ENCODE results near the gene HOXC10.
A peak's percentile ranks its signal among the peaks of the same experiment; 100 is the strongest.

The HOXC10 gene

DNA sequence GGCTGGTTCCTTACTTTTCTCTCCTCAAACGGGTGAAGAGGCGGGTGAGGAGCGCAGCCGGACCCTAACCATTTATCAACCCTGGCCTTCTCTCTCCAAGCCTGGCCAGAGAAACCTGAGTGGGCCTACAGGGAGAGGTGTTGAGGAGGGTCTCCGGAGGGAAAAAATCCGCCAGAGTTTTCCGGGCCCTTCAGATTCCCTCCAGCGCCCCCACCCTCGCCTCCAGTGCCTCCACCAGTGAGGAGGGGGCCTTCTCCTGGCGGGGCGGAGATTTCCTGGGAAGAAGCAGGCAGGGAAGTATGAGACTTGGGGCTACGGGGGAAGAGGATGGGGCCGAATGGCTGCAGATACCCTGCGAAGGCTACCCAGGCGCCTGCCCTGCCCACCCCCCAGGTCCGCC, 46.5 kb downstream of the HOXC10 start:
- FAIRE-seq (no peak), DNase-seq (ENCODE audit: insufficient read length, low spot score) (no peak)
- TF ChIP-seq PAX5 (IDR thresholded peaks at IDR 0.05; ENCODE audit: insufficient read depth, low read length, severe bottlenecking): no peak
- no peak for TF ChIP-seq POLR2AphosphoS5 (IDR thresholded peaks at IDR 0.05; ENCODE audit: low read depth, low read length)
- TF ChIP-seq POLR2A (IDR thresholded peaks at IDR 0.05; ENCODE audit: low read depth, low read length): no peak
- no peak for TF ChIP-seq SPI1 (IDR thresholded peaks at IDR 0.05; ENCODE audit: low read depth, low read length)
- TF ChIP-seq TAF1 (IDR thresholded peaks at IDR 0.05; ENCODE audit: low read depth, low read length): no peak
- no peak for TF ChIP-seq POU2F2 (IDR thresholded peaks at IDR 0.05; ENCODE audit: low read depth, low read length)

DNA sequence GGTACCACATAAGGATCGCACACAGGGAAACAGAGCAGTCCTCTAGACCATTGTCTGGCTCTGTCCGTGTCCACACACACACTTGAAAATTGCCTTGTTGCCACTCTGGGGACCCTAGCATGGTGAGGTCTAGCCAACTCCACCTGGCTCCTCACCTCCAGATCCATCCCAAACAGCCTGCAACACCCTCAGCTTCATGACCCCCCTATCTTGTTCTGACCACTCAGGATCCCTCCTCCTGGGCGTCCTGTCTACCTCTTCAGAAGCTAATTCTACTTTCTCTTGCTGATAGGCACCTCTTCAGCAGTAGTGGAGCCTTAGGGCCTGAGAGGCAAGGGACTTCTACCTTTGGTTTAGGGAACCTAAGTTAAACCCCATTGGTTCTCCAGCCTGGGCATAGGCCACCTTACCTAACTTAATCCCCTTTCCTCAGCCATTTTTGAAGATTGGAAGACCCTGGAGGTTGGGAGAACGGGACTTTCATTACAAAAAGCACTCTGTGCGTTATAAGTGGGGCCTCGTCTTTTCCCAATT, 47.2 kb downstream of the HOXC10 start:
- FAIRE-seq (no peak), DNase-seq (ENCODE audit: insufficient read length, low spot score) (no peak)
- TF ChIP-seq PAX5 (IDR thresholded peaks at IDR 0.05; ENCODE audit: insufficient read depth, low read length, severe bottlenecking) (no peak), POLR2AphosphoS5 (IDR thresholded peaks at IDR 0.05; ENCODE audit: low read depth, low read length) (no peak), POLR2A (IDR thresholded peaks at IDR 0.05; ENCODE audit: low read depth, low read length) (no peak), SPI1 (IDR thresholded peaks at IDR 0.05; ENCODE audit: low read depth, low read length) (no peak), TAF1 (IDR thresholded peaks at IDR 0.05; ENCODE audit: low read depth, low read length) (no peak), POU2F2 (IDR thresholded peaks at IDR 0.05; ENCODE audit: low read depth, low read length) (no peak)

DNA sequence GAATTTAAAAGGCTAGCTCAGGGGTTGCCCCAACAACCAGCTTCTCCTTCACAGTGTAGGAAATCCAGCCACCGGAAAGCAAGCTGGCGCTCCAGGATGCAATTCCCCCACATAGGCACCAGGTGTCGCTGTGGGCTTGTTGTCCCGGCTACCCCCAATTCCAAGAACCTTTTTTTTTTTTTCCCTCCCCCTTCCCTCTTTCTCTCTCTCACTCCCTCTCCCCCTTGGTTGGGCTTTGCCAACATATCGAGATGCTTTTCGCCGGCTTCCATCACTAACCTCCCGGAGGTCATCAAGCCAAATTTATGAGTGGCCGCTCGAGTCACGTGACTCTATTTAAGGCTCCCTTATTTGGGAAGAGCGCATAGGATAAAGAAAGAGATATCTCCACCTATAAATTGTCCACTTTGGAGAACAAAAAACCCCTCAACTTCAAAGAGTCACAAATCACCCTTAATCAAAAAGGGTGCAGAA, 47.7 kb downstream of the HOXC10 start, which contains the start of gene HOXC5:
TSS of gene HOXC5 (plus strand) at position 424 of the 474 bp plus-strand sequence. CDS start 73 bp downstream, outside the sequence.
- peak; percentile 67 for DNase-seq (ENCODE audit: insufficient read length, low spot score)
- no peak for TF ChIP-seq PAX5 (IDR thresholded peaks at IDR 0.05; ENCODE audit: insufficient read depth, low read length, severe bottlenecking)
- no peak for TF ChIP-seq POLR2AphosphoS5 (IDR thresholded peaks at IDR 0.05; ENCODE audit: low read depth, low read length)
- TF ChIP-seq POLR2A (IDR thresholded peaks at IDR 0.05; ENCODE audit: low read depth, low read length): no peak
- no peak for TF ChIP-seq SPI1 (IDR thresholded peaks at IDR 0.05; ENCODE audit: low read depth, low read length)
- no peak for FAIRE-seq

DNA sequence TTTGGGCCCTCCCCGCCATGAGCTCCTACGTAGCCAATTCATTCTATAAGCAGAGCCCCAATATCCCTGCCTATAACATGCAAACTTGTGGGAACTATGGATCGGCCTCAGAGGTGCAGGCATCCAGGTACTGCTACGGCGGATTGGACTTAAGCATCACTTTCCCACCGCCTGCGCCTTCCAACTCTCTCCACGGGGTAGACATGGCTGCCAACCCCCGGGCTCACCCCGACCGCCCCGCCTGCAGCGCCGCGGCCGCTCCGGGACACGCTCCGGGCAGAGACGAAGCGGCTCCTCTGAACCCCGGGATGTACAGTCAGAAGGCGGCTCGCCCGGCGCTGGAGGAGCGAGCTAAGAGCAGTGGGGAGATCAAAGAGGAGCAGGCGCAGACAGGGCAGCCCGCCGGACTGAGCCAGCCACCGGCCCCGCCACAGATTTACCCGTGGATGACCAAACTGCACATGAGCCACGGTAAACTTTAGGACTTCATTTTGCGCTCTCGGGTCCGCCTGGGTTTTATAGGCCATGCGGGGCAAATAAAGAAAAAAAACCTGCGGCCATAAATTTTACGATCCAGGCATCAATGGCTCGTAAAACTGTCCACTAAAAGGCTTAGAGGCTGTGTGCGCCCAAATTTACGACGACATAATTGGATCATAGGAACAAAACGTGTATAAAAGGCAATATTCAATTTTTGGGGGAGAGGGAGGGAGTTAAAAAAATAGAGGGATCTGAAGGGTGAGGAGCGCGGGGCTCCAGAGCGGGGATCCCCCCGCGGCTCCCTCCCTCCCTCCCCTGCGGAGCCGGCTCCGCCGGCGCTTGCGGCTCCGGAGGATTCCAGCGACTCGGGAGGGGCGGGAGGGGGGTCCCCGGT, 48.4 kb downstream of the HOXC10 start:
- no peak for TF ChIP-seq POU2F2 (IDR thresholded peaks at IDR 0.05; ENCODE audit: low read depth, low read length)
- no peak for TF ChIP-seq POLR2A (IDR thresholded peaks at IDR 0.05; ENCODE audit: low read depth, low read length)
- TF ChIP-seq PAX5 (IDR thresholded peaks at IDR 0.05; ENCODE audit: insufficient read depth, low read length, severe bottlenecking): no peak
- DNase-seq (ENCODE audit: insufficient read length, low spot score): no peak
- no peak for FAIRE-seq

DNA sequence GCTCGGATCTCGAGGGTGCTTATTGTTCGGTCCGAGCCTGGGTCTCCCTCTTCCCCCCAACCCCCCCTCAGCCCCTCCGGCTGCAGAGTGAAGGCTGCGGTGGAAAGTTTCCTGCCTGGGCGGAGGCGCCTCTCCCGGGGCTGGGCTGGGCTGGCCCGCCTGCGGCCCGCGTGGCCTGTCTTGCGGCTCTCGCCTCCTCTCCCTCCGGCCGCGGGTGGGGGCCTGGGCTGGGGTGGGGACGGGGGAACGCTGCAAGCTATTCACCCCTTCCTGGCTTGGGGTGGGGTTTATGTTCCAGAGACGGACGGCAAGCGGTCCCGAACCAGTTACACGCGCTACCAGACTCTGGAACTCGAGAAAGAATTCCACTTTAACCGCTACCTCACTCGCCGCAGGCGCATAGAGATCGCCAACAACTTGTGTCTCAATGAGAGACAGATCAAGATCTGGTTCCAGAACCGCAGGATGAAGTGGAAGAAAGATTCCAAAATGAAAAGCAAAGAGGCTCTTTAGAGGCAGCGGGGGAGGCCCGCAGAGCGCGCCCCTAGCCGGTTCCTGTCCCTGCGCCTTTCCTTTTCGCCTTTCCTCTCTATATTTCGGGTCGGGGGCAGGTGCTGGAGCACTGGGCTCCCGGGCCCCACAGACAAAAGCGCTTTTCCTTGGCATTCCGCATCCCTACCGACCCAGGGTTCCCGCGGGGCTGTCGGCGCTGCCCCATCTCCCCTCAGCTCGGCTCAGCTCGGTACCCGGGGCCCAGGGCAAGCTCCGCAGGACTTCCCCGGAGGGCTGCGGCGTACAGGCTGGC, 49.2 kb downstream of the HOXC10 start:
- DNase-seq (ENCODE audit: insufficient read length, low spot score) (no peak), FAIRE-seq (no peak)
- TF ChIP-seq POU2F2 (IDR thresholded peaks at IDR 0.05; ENCODE audit: low read depth, low read length) (no peak), POLR2A (IDR thresholded peaks at IDR 0.05; ENCODE audit: low read depth, low read length) (no peak), SPI1 (IDR thresholded peaks at IDR 0.05; ENCODE audit: low read depth, low read length) (no peak), PAX5 (IDR thresholded peaks at IDR 0.05; ENCODE audit: insufficient read depth, low read length, severe bottlenecking) (no peak), POLR2AphosphoS5 (IDR thresholded peaks at IDR 0.05; ENCODE audit: low read depth, low read length) (no peak), TAF1 (IDR thresholded peaks at IDR 0.05; ENCODE audit: low read depth, low read length) (no peak)

DNA sequence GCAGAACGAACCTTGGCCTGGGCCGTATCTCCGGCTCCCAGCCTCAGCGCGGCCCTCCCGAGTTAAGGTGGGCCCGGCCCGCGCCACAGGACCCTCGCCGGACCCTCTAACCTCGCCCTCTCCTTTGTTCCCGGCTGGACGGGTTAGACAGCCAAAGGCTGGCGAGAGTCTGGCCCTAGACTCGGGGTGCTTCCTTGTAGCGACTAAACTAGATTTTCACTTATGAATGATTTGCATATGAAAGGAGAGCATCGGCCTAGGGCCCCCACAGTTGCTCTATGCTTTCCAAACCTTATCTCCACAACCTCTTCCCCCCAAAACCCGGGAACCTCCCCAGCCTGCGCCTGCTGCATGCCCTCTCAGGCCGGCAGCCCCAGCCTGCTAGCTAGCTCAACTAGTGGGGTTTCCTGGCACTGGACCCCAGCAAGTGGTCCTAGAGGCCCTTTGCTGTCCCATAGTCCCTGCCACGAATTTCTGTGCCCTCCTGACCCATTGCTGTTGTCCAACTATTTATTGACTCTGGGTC, 49.9 kb downstream of the HOXC10 start:
- TF ChIP-seq PAX5 (IDR thresholded peaks at IDR 0.05; ENCODE audit: insufficient read depth, low read length, severe bottlenecking) (no peak), SPI1 (IDR thresholded peaks at IDR 0.05; ENCODE audit: low read depth, low read length) (no peak), POLR2AphosphoS5 (IDR thresholded peaks at IDR 0.05; ENCODE audit: low read depth, low read length) (no peak), POU2F2 (IDR thresholded peaks at IDR 0.05; ENCODE audit: low read depth, low read length) (no peak), POLR2A (IDR thresholded peaks at IDR 0.05; ENCODE audit: low read depth, low read length) (no peak), TAF1 (IDR thresholded peaks at IDR 0.05; ENCODE audit: low read depth, low read length) (no peak)
- DNase-seq (ENCODE audit: insufficient read length, low spot score): no peak
- FAIRE-seq: no peak

DNA sequence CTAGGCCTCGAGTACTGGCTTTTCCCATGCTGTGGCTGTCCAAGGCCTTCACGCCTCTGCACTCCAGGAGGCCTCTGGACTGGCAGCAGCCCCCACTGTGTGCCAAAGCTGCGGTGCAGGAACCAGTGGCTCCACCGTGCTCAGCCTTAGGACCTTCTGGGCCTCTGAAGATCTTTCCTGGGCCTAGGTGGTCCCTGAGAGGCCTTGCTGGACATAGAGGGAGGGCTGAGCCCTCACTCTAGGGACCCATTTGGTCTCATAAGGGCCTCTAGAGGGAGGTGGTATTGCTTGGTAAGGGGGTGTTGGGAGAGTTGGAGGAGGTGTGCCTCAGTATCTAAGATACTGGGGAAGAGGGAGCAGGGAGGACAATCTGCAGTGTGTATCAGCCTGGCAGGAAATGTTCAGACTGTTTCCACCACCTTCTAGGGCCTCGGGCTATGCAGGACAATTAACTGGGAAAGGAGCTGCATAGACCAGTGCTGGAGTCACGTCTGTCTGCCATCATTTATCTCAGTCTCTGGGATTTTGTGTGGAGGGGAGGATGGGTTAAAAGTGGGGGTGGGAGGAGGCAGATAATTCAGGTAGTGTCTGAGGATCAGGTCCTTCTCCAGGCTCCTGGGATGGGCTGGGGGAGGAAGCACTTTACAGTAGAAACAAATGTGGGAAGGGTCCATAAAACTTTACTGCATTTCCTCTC, 50.8 kb downstream of the HOXC10 start:
- FAIRE-seq (no peak), DNase-seq (ENCODE audit: insufficient read length, low spot score) (no peak)
- TF ChIP-seq SPI1 (IDR thresholded peaks at IDR 0.05; ENCODE audit: low read depth, low read length): no peak
- TF ChIP-seq POU2F2 (IDR thresholded peaks at IDR 0.05; ENCODE audit: low read depth, low read length): no peak
- TF ChIP-seq PAX5 (IDR thresholded peaks at IDR 0.05; ENCODE audit: insufficient read depth, low read length, severe bottlenecking): no peak
- no peak for TF ChIP-seq TAF1 (IDR thresholded peaks at IDR 0.05; ENCODE audit: low read depth, low read length)
- TF ChIP-seq POLR2A (IDR thresholded peaks at IDR 0.05; ENCODE audit: low read depth, low read length): no peak
- TF ChIP-seq POLR2AphosphoS5 (IDR thresholded peaks at IDR 0.05; ENCODE audit: low read depth, low read length): no peak

DNA sequence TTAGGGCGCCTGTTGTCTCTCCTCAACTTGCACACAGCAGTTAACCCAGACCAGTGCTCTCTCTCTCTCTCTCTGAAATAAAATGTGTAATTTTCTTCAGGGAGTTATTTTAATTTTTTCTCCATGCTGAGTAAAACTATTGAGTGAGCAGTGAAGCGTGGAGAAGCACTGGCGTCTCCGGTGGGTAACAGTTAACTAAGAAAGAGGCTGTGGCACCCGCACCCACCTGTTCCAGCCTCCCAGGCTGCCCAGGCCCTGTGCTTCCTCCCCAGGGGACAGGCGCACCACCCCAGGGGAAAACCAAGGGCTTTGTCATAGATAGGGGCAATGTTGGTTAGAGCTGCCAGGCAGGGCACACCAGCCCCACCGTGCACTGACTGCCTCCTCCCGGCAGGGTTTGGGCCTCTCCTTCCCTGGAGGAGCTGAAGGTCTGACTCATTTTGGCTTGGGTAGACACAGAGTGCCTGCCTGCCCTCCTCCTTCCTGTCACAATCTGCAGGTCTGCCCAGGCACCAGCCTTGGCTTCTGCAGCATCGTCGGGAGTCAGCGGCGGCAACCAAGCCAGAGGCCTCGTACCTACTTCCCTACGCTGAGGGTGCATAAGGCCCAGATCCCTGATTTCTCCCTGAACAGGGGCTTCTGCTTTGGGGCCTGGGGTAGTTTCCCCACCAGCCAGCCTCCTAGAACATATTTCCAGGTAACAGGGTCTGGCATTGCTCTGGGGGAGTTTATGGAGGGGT, 51.8 kb downstream of the HOXC10 start:
- DNase-seq (ENCODE audit: insufficient read length, low spot score): no peak
- no peak for FAIRE-seq
- TF ChIP-seq POLR2A (IDR thresholded peaks at IDR 0.05; ENCODE audit: low read depth, low read length): no peak
- TF ChIP-seq SPI1 (IDR thresholded peaks at IDR 0.05; ENCODE audit: low read depth, low read length): no peak
- TF ChIP-seq TAF1 (IDR thresholded peaks at IDR 0.05; ENCODE audit: low read depth, low read length): no peak
- TF ChIP-seq PAX5 (IDR thresholded peaks at IDR 0.05; ENCODE audit: insufficient read depth, low read length, severe bottlenecking): no peak
- TF ChIP-seq POU2F2 (IDR thresholded peaks at IDR 0.05; ENCODE audit: low read depth, low read length): no peak
- TF ChIP-seq POLR2AphosphoS5 (IDR thresholded peaks at IDR 0.05; ENCODE audit: low read depth, low read length): no peak

All from GM12891 (cell line).